H1 (cell line): ENCODE data around the gene AP2A1. TPM values are rescaled to one million over a fixed set of nuclear protein-coding genes. Genes with fewer than 3 reads are reported as not detected.

Experiments used
- CTCF ChIA-PET: fragments of 300-600 bp; sonication (Branson Sonifier 250); formaldehyde crosslinking; loops from one replicate; lab custom pipeline; 2021; ENCODE audit not compliant: partially characterized antibody; lab: Charles Lee
- POLR2A ChIA-PET: fragments of 300-600 bp; sonication (Branson Sonifier 250); formaldehyde crosslinking; loops from one replicate; lab custom pipeline; 2021; ENCODE audit warnings: inconsistent platforms; ENCODE audit not compliant: partially characterized antibody; lab: Charles Lee
- DNase-seq, 2 experiments: peaks; one replicate each; pipeline versions ENCODE4 v3.0.0 to v3.0.0-alpha.2; 2010 to 2022; ENCODE audit warnings: low spot score in 2 of 2, low read depth in 1 of 2, mixed read lengths in 1 of 2
- FAIRE-seq: peaks from 2 replicates; lab custom pipeline; 2011; peaks lifted over from hg19 to GRCh38; lab: Jason Lieb, UNC
- H2AFZ ChIP-seq: 2 replicates; pipeline ENCODE4 v1.8.1; 2012; ENCODE audit warnings: low read length, inconsistent platforms
- H2AK5ac ChIP-seq: 2 replicates; pipeline ENCODE4 v1.6.1; 2013; ENCODE audit warnings: low read depth, low read length
- H2BK120ac ChIP-seq: replicated peaks from 2 replicates; pipeline ENCODE3; 2013; ENCODE audit warnings: low read depth, low read length, inconsistent platforms
- H2BK12ac ChIP-seq: 2 replicates; pipeline ENCODE4 v1.6.1; 2013; ENCODE audit warnings: low read depth, low read length
- H2BK15ac ChIP-seq: 2 replicates; pipeline ENCODE4 v1.6.1; 2013; ENCODE audit warnings: low read length
- H2BK20ac ChIP-seq: 2 replicates; pipeline ENCODE4 v1.6.1; 2013; ENCODE audit warnings: low read length
- H2BK5ac ChIP-seq: 2 replicates; pipeline ENCODE4 v1.6.1; 2013; ENCODE audit warnings: low read depth, low read length
- H3K14ac ChIP-seq: 2 replicates; pipeline ENCODE4 v1.6.1; 2013; ENCODE audit warnings: inconsistent platforms; ENCODE audit not compliant: insufficient read length
- H3K18ac ChIP-seq: 2 replicates; pipeline ENCODE4 v1.6.1; 2013; ENCODE audit warnings: low read length; ENCODE audit errors: extremely low read depth
- H3K23ac ChIP-seq: 2 replicates; pipeline ENCODE4 v1.6.1; 2013; ENCODE audit warnings: inconsistent platforms; ENCODE audit not compliant: insufficient read length
- H3K23me2 ChIP-seq: 2 replicates; pipeline ENCODE4 v1.6.1; 2013; ENCODE audit warnings: low read depth, low read length
- H3K27ac ChIP-seq: 2 replicates; pipeline ENCODE4 v1.6.1; 2011; ENCODE audit warnings: low read depth, low read length, inconsistent platforms
- H3K27me3 ChIP-seq, 4 experiments: replicated peaks in 1 of 4; 1 replicate in 1 of 4; 2 replicates in 3 of 4; pipeline versions ENCODE4 v1.6.1 to v1.8.1; 2011 to 2013; ENCODE audit warnings: low read length in 3 of 4, mild to moderate bottlenecking in 3 of 4, inconsistent platforms in 2 of 4, mixed read lengths in 2 of 4, moderate library complexity in 1 of 4; ENCODE audit not compliant: control insufficient read depth in 3 of 4, insufficient read depth in 3 of 4; ENCODE audit errors: extremely low read depth in 1 of 4
- H3K36me3 ChIP-seq, 4 experiments: 2 replicates each; pipeline versions ENCODE4 v1.6.1 to v1.8.1; 2011 to 2013; ENCODE audit warnings: mild to moderate bottlenecking in 4 of 4, low read length in 3 of 4, moderate library complexity in 2 of 4, control low read depth in 1 of 4, inconsistent platforms in 1 of 4; ENCODE audit not compliant: insufficient read depth in 4 of 4, control insufficient read depth in 2 of 4
- H3K4ac ChIP-seq: replicated peaks from 2 replicates; pipeline ENCODE3; 2013; ENCODE audit warnings: low read length, low read depth, mixed read lengths, inconsistent platforms; ENCODE audit not compliant: insufficient read length
- H3K4me1 ChIP-seq, 4 experiments: replicated peaks in 1 of 4; 1 replicate in 1 of 4; 2 replicates in 3 of 4; pipeline versions ENCODE4 v1.6.1 to v1.8.1; 2011 to 2013; ENCODE audit warnings: low read length in 3 of 4, inconsistent platforms in 2 of 4, mixed read lengths in 1 of 4; ENCODE audit not compliant: insufficient read depth in 4 of 4, control insufficient read depth in 3 of 4
- H3K4me2 ChIP-seq, 2 experiments: 2 replicates each; pipeline versions ENCODE4 v1.6.1 to v1.8.1; 2011 to 2013; ENCODE audit warnings: low read depth in 2 of 2, low read length in 2 of 2, control low read depth in 1 of 2, inconsistent platforms in 1 of 2, mild to moderate bottlenecking in 1 of 2; ENCODE audit not compliant: insufficient read depth in 1 of 2
- H3K4me3 ChIP-seq, 4 experiments: fragments of 200-600, 300-600 bp in 1 of 4; sonication (generic), shearing (Covaris generic), sonication (Bioruptor Twin) in 1 of 4; 2 replicates each; pipeline versions ENCODE4 v1.5.1 to v1.8.1; 2011 to 2016; ENCODE audit warnings: low read length in 4 of 4, low read depth in 3 of 4, control low read depth in 2 of 4, inconsistent platforms in 2 of 4, mild to moderate bottlenecking in 2 of 4, mixed read lengths in 1 of 4, moderate library complexity in 1 of 4; ENCODE audit not compliant: insufficient read depth in 2 of 4; ENCODE audit errors: extremely low read depth in 1 of 4
- H3K56ac ChIP-seq: replicated peaks from 2 replicates; pipeline ENCODE3; 2013; ENCODE audit warnings: low read depth, mild to moderate bottlenecking, mixed read lengths, low read length, inconsistent platforms; ENCODE audit not compliant: insufficient read length
- H3K79me1 ChIP-seq: 2 replicates; pipeline ENCODE4 v1.6.1; 2013; ENCODE audit warnings: low read depth, low read length, control low read depth
- H3K79me2 ChIP-seq, 2 experiments: 2 replicates each; pipeline versions ENCODE4 v1.6.1 to v1.8.1; 2012 to 2013; ENCODE audit warnings: low read length in 2 of 2, mild to moderate bottlenecking in 2 of 2, inconsistent platforms in 1 of 2; ENCODE audit not compliant: insufficient read depth in 2 of 2, control insufficient read depth in 1 of 2
- H3K9ac ChIP-seq, 4 experiments: replicated peaks in 1 of 4; 1 replicate in 1 of 4; 2 replicates in 3 of 4; pipeline versions ENCODE4 v1.6.1 to v1.8.1; 2011 to 2013; ENCODE audit warnings: low read depth in 3 of 4, low read length in 3 of 4, control low read depth in 2 of 4, mild to moderate bottlenecking in 2 of 4, moderate library complexity in 2 of 4, inconsistent platforms in 1 of 4; ENCODE audit errors: extremely low read depth in 1 of 4
- H3K9me3 ChIP-seq, 2 experiments: 2 replicates each; pipeline versions ENCODE4 v1.6.1 to v1.8.1; 2012 to 2013; ENCODE audit warnings: mild to moderate bottlenecking in 2 of 2, moderate library complexity in 2 of 2, control low read depth in 1 of 2, inconsistent platforms in 1 of 2, low read depth in 1 of 2, low read length in 1 of 2, mixed read lengths in 1 of 2; ENCODE audit not compliant: insufficient read depth in 2 of 2
- H4K20me1 ChIP-seq, 2 experiments: replicated peaks in 1 of 2; 2 replicates each; pipeline versions ENCODE3 to v1.8.1; 2011 to 2013; ENCODE audit warnings: inconsistent platforms in 2 of 2, low read length in 2 of 2, mild to moderate bottlenecking in 1 of 2; ENCODE audit not compliant: insufficient read depth in 2 of 2, control insufficient read depth in 1 of 2
- H4K5ac ChIP-seq: 2 replicates; pipeline ENCODE4 v1.6.1; 2013; ENCODE audit warnings: low read length, low read depth, mixed read lengths, inconsistent platforms; ENCODE audit not compliant: insufficient read length
- H4K8ac ChIP-seq: 2 replicates; pipeline ENCODE4 v1.8.0; 2013; ENCODE audit warnings: mild to moderate bottlenecking, moderate library complexity, low read length, inconsistent platforms; ENCODE audit not compliant: insufficient read depth; ENCODE audit errors: extremely low read depth
- H4K91ac ChIP-seq: replicated peaks from 2 replicates; pipeline ENCODE3; 2013; ENCODE audit warnings: low read length, mixed read lengths, inconsistent platforms; ENCODE audit not compliant: insufficient read length
- BRCA1 ChIP-seq: IDR thresholded peaks from 2 replicates; pipeline ENCODE4 v1.6.1; 2012; ENCODE audit warnings: low read depth, low read length, improper control_type of control experiment
- JUND ChIP-seq: IDR thresholded peaks from 2 replicates; pipeline ENCODE4 v1.6.1; 2011; ENCODE audit warnings: mild to moderate bottlenecking, improper control_type of control experiment, low read length
- KDM5A ChIP-seq: fragments of 200-600 bp; IDR thresholded peaks from 2 replicates; pipeline ENCODE4 v1.7.1; 2012; ENCODE audit warnings: mild to moderate bottlenecking, low read length, inconsistent platforms, mixed read lengths
- MAX ChIP-seq: IDR thresholded peaks from 2 replicates; pipeline ENCODE4 v1.6.1; 2012; ENCODE audit warnings: inconsistent platforms
- NRF1 ChIP-seq: IDR thresholded peaks from 2 replicates; pipeline ENCODE4 v1.6.1; 2011; ENCODE audit warnings: mild to moderate bottlenecking, low read depth, low read length, improper control_type of control experiment
- RAD21 ChIP-seq, 2 experiments: IDR thresholded peaks in 1 of 2; conservative IDR thresholded peaks in 1 of 2; 2 replicates each; pipeline ENCODE4 v1.6.1; 2011; ENCODE audit warnings: low read depth in 2 of 2, low read length in 2 of 2, improper control_type of control experiment in 1 of 2, inconsistent platforms in 1 of 2, mild to moderate bottlenecking in 1 of 2, moderate library complexity in 1 of 2
- RNF2 ChIP-seq: fragments of 200-900, 300-1000 bp; sonication (generic); IDR thresholded peaks from 2 replicates; pipeline ENCODE4 v1.7.1; 2016; ENCODE audit warnings: borderline replicate concordance, low read depth, mild to moderate bottlenecking, antibody characterized with exemption, low read length; ENCODE audit not compliant: poor library complexity, severe bottlenecking; ENCODE audit errors: missing control alignments
- SIN3A ChIP-seq, 2 experiments: IDR thresholded peaks in 1 of 2; conservative IDR thresholded peaks in 1 of 2; 2 replicates each; pipeline ENCODE4 v1.6.1; 2011 to 2012; ENCODE audit warnings: low read length in 2 of 2, improper control_type of control experiment in 1 of 2, low read depth in 1 of 2, mild to moderate bottlenecking in 1 of 2
- SUZ12 ChIP-seq: fragments of 200-600 bp; sonication (generic); IDR thresholded peaks from 2 replicates; pipeline ENCODE4 v1.6.1; 2012; ENCODE audit warnings: mild to moderate bottlenecking, inconsistent platforms, low read length, moderate library complexity, mixed read lengths
- USF2 ChIP-seq: IDR thresholded peaks from 2 replicates; pipeline ENCODE4 v1.6.1; 2011; ENCODE audit warnings: low read length, improper control_type of control experiment
- YY1 ChIP-seq: IDR thresholded peaks from 2 replicates; pipeline ENCODE4 v1.6.1; 2011; ENCODE audit warnings: low read depth, mild to moderate bottlenecking, low read length
- WGBS, 2 experiments: shearing (Covaris generic) in 1 of 2; methylation state at CpG; one replicate each; pipeline versions ENCODE4 v1.1.6 to v1.1.7; 2013 to 2015; ENCODE audit warnings: low lambda C conversion rate in 2 of 2, mixed read lengths in 2 of 2, inconsistent platforms in 1 of 2, low coverage in 1 of 2, missing lambda C conversion rate in 1 of 2; ENCODE audit not compliant: insufficient replicate concordance in 2 of 2, insufficient coverage in 1 of 2, insufficient read length in 1 of 2; ENCODE audit errors: extremely low coverage in 1 of 2, missing lambda C conversion rate in 1 of 2; 5-methylcytosine and 5-hydroxymethylcytosine counted together
- polyA plus RNA-seq, 7 experiments: library from polyadenylated mRNA; depleted of rRNA in 3 of 7; stranded (reverse) in 5 of 7; unstranded in 2 of 7; fragments of >200 nt in 5 of 7; fragments of 200-250 nt in 2 of 7; gene quantifications; 1 replicate in 5 of 7; 2 replicates in 1 of 7; 4 replicates in 1 of 7; pipeline versions ENCODE4 v1.2.1 to v1.2.3, GENCODE V29; 2011 to 2013; ENCODE audit warnings: missing spikeins in 2 of 7, mixed read lengths in 2 of 7
- total RNA-seq: library from RNA; stranded (reverse); fragmentation: NEBNext Ultra II Directional; extraction: Animal tissue kit (Norgen Biotek cat#: 25700); gene quantifications from 2 replicates; pipeline ENCODE4 v1.2.1, GENCODE V29; 2021

AP2A1 gene
- total and polyA plus RNA-seq, 2 of the 8 experiments (the other 6 are each of a cell fraction or from before 2014, with no cell fraction given) = 105 to 106 TPM

- H3K4ac ChIP-seq = no peak overlapping the region
- ChIA-PET POLR2A (interaction anchor here (1.6 kb wide), 1 partner anchor 21 kb away, joined by 3 read pairs; no protein-coding TSS in a partner anchor), CTCF (no interaction called here)
- H4K20me1 ChIP-seq = peaks cover 8 to 15% of the 10 kb centered on the region in 2 experiments
- H2AK5ac ChIP-seq = no peak overlapping the region
- H3K27me3 ChIP-seq = no peaks in the 10 kb centered on the region
- H3K4me3 ChIP-seq = no peak overlapping the region
- 89% methylated on average over 12 of the region's 12 CpGs; no CpG with 5 or more reads in 1 of the 2 experiments for WGBS, 2 experiments
- H4K91ac ChIP-seq = no peak overlapping the region
- no peak overlapping the region for H3K23ac ChIP-seq
- no peak overlapping the region for H2AFZ ChIP-seq
- no peak overlapping the region for H2BK20ac ChIP-seq
- H3K9ac ChIP-seq = no peak overlapping the region
- no peak for FAIRE-seq
- no peak overlapping the region for H3K4me2 ChIP-seq
- no peak overlapping the region for H3K56ac ChIP-seq
- peaks cover 0 to 13% (median 4%) of the 10 kb centered on the region in 4 experiments; a peak in 5 of 8 replicates for H3K36me3 ChIP-seq
- DNase-seq = no peak
- H3K14ac ChIP-seq = no peak overlapping the region
- H3K18ac ChIP-seq = no peak overlapping the region
- peaks cover 0 to 41% of the 10 kb centered on the region in 2 experiments; a peak in 3 of 4 replicates for H3K79me2 ChIP-seq
- H2BK120ac ChIP-seq = no peak overlapping the region
- H2BK12ac ChIP-seq = no peak overlapping the region
- no peak overlapping the region for H4K8ac ChIP-seq
- no peak overlapping the region for H3K27ac ChIP-seq
- H3K23me2 ChIP-seq = peaks cover 2% of the 10 kb centered on the region; the same call in 1 of the 2 replicates
- H4K5ac ChIP-seq = no peak overlapping the region
- H2BK5ac ChIP-seq = no peak overlapping the region
- peaks cover 21% of the 10 kb centered on the region for H3K79me1 ChIP-seq
- H3K4me1 ChIP-seq = peaks cover 0 to 7% (median 4%) of the 10 kb centered on the region in 4 experiments; a peak in 3 of 7 replicates
- no peak overlapping the region for H2BK15ac ChIP-seq
- H3K9me3 ChIP-seq = no peaks in the 10 kb centered on the region
- TF ChIP-seq RNF2 (no peak), MAX (no peak), SUZ12 (no peak), USF2 (no peak), JUND (no peak), SIN3A (conservative IDR thresholded peaks at IDR 0.05 in 1 of 2, IDR thresholded peaks at IDR 0.05 in 1 of 2; ENCODE audit: low read depth in 1 of 2, low read length in 2 of 2) (no peak), YY1 (no peak), BRCA1 (no peak), RAD21 (IDR thresholded peaks at IDR 0.05 in 1 of 2, conservative IDR thresholded peaks at IDR 0.05 in 1 of 2; ENCODE audit: low read depth in 2 of 2, low read length in 2 of 2) (no peak), NRF1 (no peak), KDM5A (no peak)
Observed at GRCh38 chr19:49823472-49823871, 56.7 kb downstream of the AP2A1 start.
